Activated CD4-positive, alpha-beta memory T cell treated with anti-CD3 and anti-CD28 coated beads for 36 hours (primary cell): ENCODE results near the gene MYF6. TPM values are rescaled to one million over a fixed set of nuclear protein-coding genes. Genes with fewer than 3 reads are reported as not detected.

Experiments used
- CTCF ChIA-PET: fragments of 350-600 bp; sonication (Branson Sonifier 250); formaldehyde crosslinking; loops from one replicate; lab custom pipeline; 2021; ENCODE audit warnings: antibody characterized with exemption, inconsistent platforms; lab: Charles Lee
- POLR2A ChIA-PET: fragments of 350-600 bp; sonication (Branson Sonifier 250); formaldehyde crosslinking; loops from one replicate; lab custom pipeline; 2021; ENCODE audit warnings: antibody characterized with exemption; lab: Charles Lee
- DNase-seq: peaks from one replicate; pipeline ENCODE4 v3.0.0-alpha.2; 2020
- H3K27ac Mint-ChIP-seq: one replicate; pipeline ENCODE4 v1.8.0; 2021; ENCODE audit warnings: mixed read lengths
- H3K27me3 Mint-ChIP-seq: one replicate; pipeline ENCODE4 v1.8.0; 2021; ENCODE audit warnings: mixed read lengths
- H3K36me3 Mint-ChIP-seq: one replicate; pipeline ENCODE4 v1.8.0; 2021; ENCODE audit warnings: mixed read lengths
- H3K4me1 Mint-ChIP-seq: one replicate; pipeline ENCODE4 v1.8.0; 2021; ENCODE audit warnings: low read depth, mixed read lengths
- H3K4me3 Mint-ChIP-seq: one replicate; pipeline ENCODE4 v1.8.0; 2021; ENCODE audit warnings: mild to moderate bottlenecking, mixed read lengths
- H3K9me3 Mint-ChIP-seq: one replicate; pipeline ENCODE4 v1.8.0; 2021; ENCODE audit warnings: mixed read lengths
- intact Hi-C: fragments of 100-400 bp; cut with micrococcal nuclease; formaldehyde crosslinking; loops from one replicate; pipeline ENCODE4 v1.15.1; 2023
- total RNA-seq, 2 experiments: library from RNA; stranded (reverse); gene quantifications; one replicate each; pipeline ENCODE4 v1.2.3, GENCODE V29; 2021

The MYF6 gene
- total RNA-seq, 2 experiments from 2014 or later, result not detected

- Mint-ChIP-seq H3K27me3 (no peaks in the 10 kb centered on the region), H3K9me3 (no peaks in the 10 kb centered on the region), H3K27ac (no peak overlapping the region), H3K36me3 (no peaks in the 10 kb centered on the region), H3K4me1 (no peaks in the 10 kb centered on the region), H3K4me3 (no peak overlapping the region)
- DNase-seq, result no peak
- ChIA-PET POLR2A (no interaction called here), CTCF (no interaction called here)
- intact Hi-C loops, result no loop called here
Observed at GRCh38 chr12:80690513-80690912, 16.9 kb upstream of the MYF6 start.

- intact Hi-C loops, result no loop called here
- Mint-ChIP-seq H3K27me3 (no peaks in the 10 kb centered on the region), H3K9me3 (no peaks in the 10 kb centered on the region)
Observed at GRCh38 chr12:80692114-80692513, 15.3 kb upstream of the MYF6 start.

GRCh38 chr12:80697270-80697887, 10.1 kb upstream of the MYF6 start:
- Mint-ChIP-seq H3K4me1 (no peaks in the 10 kb centered on the region), H3K36me3 (no peaks in the 10 kb centered on the region), H3K9me3 (no peaks in the 10 kb centered on the region), H3K27me3 (no peaks in the 10 kb centered on the region), H3K4me3 (no peak overlapping the region), H3K27ac (no peak overlapping the region)
- ChIA-PET POLR2A (no interaction called here), CTCF (no interaction called here)
- no peak for DNase-seq
- intact Hi-C loops, result no loop called here

More at GRCh38 chr12:80692114-80692513, 15.3 kb upstream of the MYF6 start:
- CTCF ChIA-PET, result no interaction called here
- H3K4me3 Mint-ChIP-seq, result no peak overlapping the region
- no peaks in the 10 kb centered on the region for H3K36me3 Mint-ChIP-seq
- no peak overlapping the region for H3K27ac Mint-ChIP-seq
- no peak for DNase-seq
- H3K4me1 Mint-ChIP-seq, result no peaks in the 10 kb centered on the region
- POLR2A ChIA-PET, result no interaction called here

GRCh38 chr12:80698256-80698655, 9.2 kb upstream of the MYF6 start:
- Mint-ChIP-seq H3K27ac (no peak overlapping the region), H3K27me3 (no peaks in the 10 kb centered on the region), H3K36me3 (no peaks in the 10 kb centered on the region), H3K4me3 (no peak overlapping the region), H3K9me3 (no peaks in the 10 kb centered on the region), H3K4me1 (no peaks in the 10 kb centered on the region)
- intact Hi-C loops, result no loop called here
- ChIA-PET POLR2A (no interaction called here), CTCF (no interaction called here)
- DNase-seq, result no peak

GRCh38 chr12:80698847-80699542, 8.4 kb upstream of the MYF6 start:
- H3K27ac Mint-ChIP-seq, result no peak overlapping the region
- no peak for DNase-seq
- no peaks in the 10 kb centered on the region for H3K36me3 Mint-ChIP-seq
- intact Hi-C loops, result no loop called here
- H3K4me3 Mint-ChIP-seq, result no peak overlapping the region
- ChIA-PET CTCF (no interaction called here), POLR2A (no interaction called here)
- H3K9me3 Mint-ChIP-seq, result no peaks in the 10 kb centered on the region
- H3K4me1 Mint-ChIP-seq, result no peaks in the 10 kb centered on the region
- H3K27me3 Mint-ChIP-seq, result no peaks in the 10 kb centered on the region

- DNase-seq, result no peak
- POLR2A ChIA-PET, result no interaction called here
- no peaks in the 10 kb centered on the region for H3K4me1 Mint-ChIP-seq
- H3K4me3 Mint-ChIP-seq, result no peak overlapping the region
- no peak overlapping the region for H3K27ac Mint-ChIP-seq
- CTCF ChIA-PET, result no interaction called here
- no peaks in the 10 kb centered on the region for H3K27me3 Mint-ChIP-seq
- no peaks in the 10 kb centered on the region for H3K36me3 Mint-ChIP-seq
- no peaks in the 10 kb centered on the region for H3K9me3 Mint-ChIP-seq
- intact Hi-C loops, result no loop called here
Observed at GRCh38 chr12:80700327-80700726, 7.1 kb upstream of the MYF6 start.

GRCh38 chr12:80701388-80701787, 6.0 kb upstream of the MYF6 start:
- Mint-ChIP-seq H3K9me3 (no peaks in the 10 kb centered on the region), H3K4me3 (no peak overlapping the region), H3K27me3 (no peaks in the 10 kb centered on the region), H3K36me3 (no peaks in the 10 kb centered on the region), H3K27ac (no peak overlapping the region), H3K4me1 (no peaks in the 10 kb centered on the region)
- no peak for DNase-seq
- ChIA-PET CTCF (no interaction called here), POLR2A (no interaction called here)
- intact Hi-C loops, result no loop called here

- CTCF ChIA-PET, result no interaction called here
- H3K4me1 Mint-ChIP-seq, result no peaks in the 10 kb centered on the region
Observed at GRCh38 chr12:80702889-80703805, 4.3 kb upstream of the MYF6 start.

GRCh38 chr12:80704420-80704819, 3.0 kb upstream of the MYF6 start:
- intact Hi-C loops, result no loop called here
- H3K27ac Mint-ChIP-seq, result no peak overlapping the region

More at GRCh38 chr12:80702889-80703805, 4.3 kb upstream of the MYF6 start:
- POLR2A ChIA-PET, result no interaction called here
- intact Hi-C loops, result no loop called here
- H3K9me3 Mint-ChIP-seq, result no peaks in the 10 kb centered on the region
- H3K4me3 Mint-ChIP-seq, result no peak overlapping the region
- no peak for DNase-seq
- H3K36me3 Mint-ChIP-seq, result no peaks in the 10 kb centered on the region
- H3K27ac Mint-ChIP-seq, result no peak overlapping the region
- H3K27me3 Mint-ChIP-seq, result peaks cover 8% of the 10 kb centered on the region

GRCh38 chr12:80707830-80708258, 410 bp downstream of the MYF6 start:
- no peaks in the 10 kb centered on the region for H3K4me1 Mint-ChIP-seq
- CTCF ChIA-PET, result no interaction called here
- no peaks in the 10 kb centered on the region for H3K9me3 Mint-ChIP-seq
- peaks cover 20% of the 10 kb centered on the region for H3K27me3 Mint-ChIP-seq
- POLR2A ChIA-PET, result no interaction called here
- H3K4me3 Mint-ChIP-seq, result no peak overlapping the region
- H3K27ac Mint-ChIP-seq, result no peak overlapping the region
- peaks cover 1% of the 10 kb centered on the region for H3K36me3 Mint-ChIP-seq
- intact Hi-C loops, result no loop called here
- DNase-seq, result no peak

More at GRCh38 chr12:80704420-80704819, 3.0 kb upstream of the MYF6 start:
- no peak for DNase-seq
- Mint-ChIP-seq H3K4me3 (no peak overlapping the region), H3K27me3 (peaks cover 17% of the 10 kb centered on the region), H3K36me3 (peaks cover 1% of the 10 kb centered on the region), H3K4me1 (no peaks in the 10 kb centered on the region), H3K9me3 (no peaks in the 10 kb centered on the region)
- ChIA-PET CTCF (no interaction called here), POLR2A (no interaction called here)

GRCh38 chr12:80708259-80708974, 983 bp downstream of the MYF6 start:
- Mint-ChIP-seq H3K4me3 (no peak overlapping the region), H3K27ac (no peak overlapping the region), H3K4me1 (no peaks in the 10 kb centered on the region), H3K27me3 (peaks cover 20% of the 10 kb centered on the region), H3K9me3 (no peaks in the 10 kb centered on the region), H3K36me3 (peaks cover 1% of the 10 kb centered on the region)
- POLR2A ChIA-PET, result no interaction called here
- CTCF ChIA-PET, result no interaction called here
- DNase-seq, result no peak
- intact Hi-C loops, result no loop called here

- H3K4me3 Mint-ChIP-seq, result no peak overlapping the region
- H3K9me3 Mint-ChIP-seq, result no peaks in the 10 kb centered on the region
- intact Hi-C loops, result no loop called here
- POLR2A ChIA-PET, result no interaction called here
- CTCF ChIA-PET, result no interaction called here
- H3K27me3 Mint-ChIP-seq, result peaks cover 20% of the 10 kb centered on the region
- H3K27ac Mint-ChIP-seq, result no peak overlapping the region
- no peak for DNase-seq
- H3K36me3 Mint-ChIP-seq, result peaks cover 1% of the 10 kb centered on the region
- H3K4me1 Mint-ChIP-seq, result no peaks in the 10 kb centered on the region
Observed at GRCh38 chr12:80708975-80709328, 1.5 kb downstream of the MYF6 start.
